GM18951 (cell line): ENCODE data around the gene CNTNAP2.

Experiments used
- POLR2A ChIP-seq: IDR thresholded peaks from 4 replicates; pipeline ENCODE4 v1.6.1; 2011; ENCODE audit warnings: mild to moderate bottlenecking; ENCODE audit not compliant: insufficient read length, insufficient read depth; ENCODE audit errors: extremely low read depth
- in situ Hi-C: fragments of 300-500 bp; cut with MboI; formaldehyde crosslinking; loops from one replicate; pipeline ENCODE4 v1.12.0; 2022; ENCODE audit warnings: low sequenced_read_pairs, mixed read lengths, inconsistent platforms; ENCODE audit not compliant: unreplicated experiment

CNTNAP2 gene

GRCh38 chr7:147014286-147014955 lies 897.8 kb downstream of the CNTNAP2 start:
- TF ChIP-seq POLR2A = no peak
- in situ Hi-C loops = no loop called here

DNA sequence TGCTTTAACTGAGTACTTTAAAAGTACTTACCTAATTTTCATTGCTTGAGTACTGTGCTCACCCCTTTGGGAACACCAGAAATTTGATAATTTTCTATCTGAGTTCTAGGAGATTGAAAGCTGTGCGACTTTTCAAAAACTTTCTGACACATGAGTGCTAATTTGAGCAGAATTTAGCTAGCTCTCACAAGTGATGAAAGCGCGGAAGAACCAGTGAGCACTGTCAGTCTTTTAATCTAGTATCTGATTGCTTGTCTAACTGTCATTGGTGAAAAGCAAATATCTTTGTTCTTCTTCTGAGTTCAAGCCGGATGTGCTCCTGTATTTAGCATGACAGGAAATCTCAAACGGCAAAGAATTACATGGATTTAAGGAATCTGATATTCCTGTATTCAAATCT lies 899.4 kb downstream of the CNTNAP2 start:
- TF ChIP-seq POLR2A = no peak
- in situ Hi-C loops = no loop called here

- in situ Hi-C loops = no loop called here
- no peak for TF ChIP-seq POLR2A
Measured at GRCh38 chr7:147022056-147022455, 905.5 kb downstream of the CNTNAP2 start.

DNA sequence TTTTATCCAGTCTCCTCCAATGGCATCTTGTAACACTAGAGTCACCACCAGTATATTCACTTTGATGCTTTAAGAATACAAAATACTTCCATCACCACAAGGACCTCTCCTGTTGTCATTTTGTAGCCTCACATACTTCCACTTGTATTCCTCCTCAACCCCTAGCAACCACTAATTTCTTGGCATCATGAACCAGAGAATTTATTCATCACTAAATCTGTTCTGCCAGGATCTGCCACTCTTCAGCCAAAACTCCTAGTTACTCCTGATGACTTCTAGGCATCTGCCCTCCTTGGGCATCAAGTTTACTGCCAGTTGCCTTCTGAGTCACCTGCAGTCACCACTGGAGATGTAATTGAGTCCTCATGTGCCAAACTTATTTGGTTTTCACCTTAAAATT lies 906.8 kb downstream of the CNTNAP2 start:
- no peak for TF ChIP-seq POLR2A
- in situ Hi-C loops = no loop called here

DNA sequence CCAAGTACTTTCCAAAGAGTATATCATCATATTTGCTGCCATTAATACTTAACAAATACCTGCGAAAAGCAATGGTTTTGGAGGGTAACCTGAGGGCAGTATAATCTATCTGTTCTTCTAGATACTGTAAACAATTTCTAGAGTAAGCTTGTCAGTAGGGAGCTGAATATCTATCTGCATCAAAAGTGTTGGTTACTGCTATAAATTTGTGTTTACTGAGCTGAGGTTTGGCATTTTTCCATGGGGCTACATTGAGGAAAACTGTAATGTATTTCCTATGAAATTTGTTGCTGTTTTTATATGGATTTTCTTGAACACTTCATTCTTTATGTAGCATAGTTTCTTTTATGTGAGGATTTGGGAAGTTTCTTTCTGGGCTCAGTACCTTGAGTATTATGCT lies 913.4 kb downstream of the CNTNAP2 start:
- no peak for TF ChIP-seq POLR2A
- in situ Hi-C loops = no loop called here

GRCh38 chr7:147033641-147034040 lies 917.0 kb downstream of the CNTNAP2 start:
- no peak for TF ChIP-seq POLR2A
- in situ Hi-C loops = no loop called here

GRCh38 chr7:147041438-147041837 lies 924.8 kb downstream of the CNTNAP2 start:
- in situ Hi-C loops = no loop called here
- no peak for TF ChIP-seq POLR2A

- TF ChIP-seq POLR2A = no peak
- in situ Hi-C loops = no loop called here
Measured at GRCh38 chr7:147044941-147045340, 928.3 kb downstream of the CNTNAP2 start.

DNA sequence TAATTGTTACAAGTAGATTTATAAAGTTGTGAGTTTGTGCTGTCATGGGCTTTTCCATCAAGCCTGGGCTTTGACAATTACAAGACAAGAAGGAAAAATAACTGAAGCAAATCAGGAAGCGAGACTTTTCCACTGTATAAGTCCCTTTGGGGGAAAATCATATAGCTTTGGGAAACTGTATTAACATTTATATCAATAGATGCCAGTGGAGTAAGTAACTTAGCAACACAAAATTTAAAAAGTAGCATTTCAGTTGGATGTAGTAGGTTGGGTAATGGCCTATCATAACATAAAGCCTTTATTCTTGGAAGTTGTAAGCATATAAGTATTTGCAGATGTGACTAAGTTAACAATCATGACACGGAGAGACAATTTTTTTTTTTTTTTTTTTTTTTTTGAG lies 931.1 kb downstream of the CNTNAP2 start:
- no peak for TF ChIP-seq POLR2A
- in situ Hi-C loops = no loop called here

GRCh38 chr7:147048864-147049263 lies 932.3 kb downstream of the CNTNAP2 start:
- in situ Hi-C loops = no loop called here
- no peak for TF ChIP-seq POLR2A

DNA sequence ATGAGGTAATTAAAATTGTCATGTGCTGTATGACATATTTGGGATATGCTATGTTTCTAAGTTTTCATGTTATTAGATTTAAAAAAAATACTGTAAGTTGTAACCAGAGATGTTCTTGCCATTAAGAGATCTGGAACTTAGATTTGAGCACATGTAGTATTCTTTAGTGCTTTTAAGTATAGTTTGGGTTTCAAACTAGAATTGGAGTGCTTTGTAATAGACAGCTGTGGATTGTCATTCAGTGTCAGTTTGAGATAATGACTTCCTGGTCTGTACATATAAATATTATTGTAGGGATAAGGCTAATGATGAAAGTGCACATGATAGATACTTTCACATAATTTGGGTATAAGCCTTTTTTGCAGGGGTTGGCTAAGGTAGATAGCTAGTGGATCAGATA lies 936.2 kb downstream of the CNTNAP2 start:
- no peak for TF ChIP-seq POLR2A
- in situ Hi-C loops = no loop called here

GRCh38 chr7:147053746-147054145 lies 937.1 kb downstream of the CNTNAP2 start:
- in situ Hi-C loops = no loop called here
- TF ChIP-seq POLR2A = no peak

GRCh38 chr7:147060070-147060469 lies 943.5 kb downstream of the CNTNAP2 start:
- in situ Hi-C loops = no loop called here
- no peak for TF ChIP-seq POLR2A

- no peak for TF ChIP-seq POLR2A
- in situ Hi-C loops = no loop called here
Measured at GRCh38 chr7:147062897-147063296, 946.3 kb downstream of the CNTNAP2 start.

DNA sequence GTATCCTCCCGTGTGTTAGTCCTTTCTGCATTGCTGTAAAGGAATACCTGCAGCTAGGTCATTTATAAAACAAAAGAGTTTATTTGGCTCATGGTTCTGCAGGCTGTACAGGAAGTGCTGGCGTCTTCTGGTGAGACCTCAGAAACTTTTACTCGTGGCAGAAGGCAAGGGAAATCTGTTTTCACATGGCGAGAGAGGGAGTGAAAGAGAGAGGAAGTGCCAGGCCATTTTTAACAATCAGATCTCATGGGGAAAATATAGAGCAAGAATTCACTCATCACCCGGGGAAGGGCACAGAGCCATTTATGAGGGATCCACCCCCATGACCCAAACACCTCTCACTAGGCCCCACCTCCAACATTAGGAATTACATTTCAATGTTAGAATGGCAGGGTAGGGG lies 952.2 kb downstream of the CNTNAP2 start:
- in situ Hi-C loops = no loop called here
- TF ChIP-seq POLR2A = no peak
